ENCODE measurements around the gene USP22. TPM values are rescaled to one million over a fixed set of nuclear protein-coding genes. Genes with fewer than 3 reads are reported as not detected.
A peak's percentile ranks its signal among the peaks of the same experiment; 100 is the strongest.

USP22 gene
- total RNA-seq, 1 experiment from 2014 or later = 224 TPM

DNA sequence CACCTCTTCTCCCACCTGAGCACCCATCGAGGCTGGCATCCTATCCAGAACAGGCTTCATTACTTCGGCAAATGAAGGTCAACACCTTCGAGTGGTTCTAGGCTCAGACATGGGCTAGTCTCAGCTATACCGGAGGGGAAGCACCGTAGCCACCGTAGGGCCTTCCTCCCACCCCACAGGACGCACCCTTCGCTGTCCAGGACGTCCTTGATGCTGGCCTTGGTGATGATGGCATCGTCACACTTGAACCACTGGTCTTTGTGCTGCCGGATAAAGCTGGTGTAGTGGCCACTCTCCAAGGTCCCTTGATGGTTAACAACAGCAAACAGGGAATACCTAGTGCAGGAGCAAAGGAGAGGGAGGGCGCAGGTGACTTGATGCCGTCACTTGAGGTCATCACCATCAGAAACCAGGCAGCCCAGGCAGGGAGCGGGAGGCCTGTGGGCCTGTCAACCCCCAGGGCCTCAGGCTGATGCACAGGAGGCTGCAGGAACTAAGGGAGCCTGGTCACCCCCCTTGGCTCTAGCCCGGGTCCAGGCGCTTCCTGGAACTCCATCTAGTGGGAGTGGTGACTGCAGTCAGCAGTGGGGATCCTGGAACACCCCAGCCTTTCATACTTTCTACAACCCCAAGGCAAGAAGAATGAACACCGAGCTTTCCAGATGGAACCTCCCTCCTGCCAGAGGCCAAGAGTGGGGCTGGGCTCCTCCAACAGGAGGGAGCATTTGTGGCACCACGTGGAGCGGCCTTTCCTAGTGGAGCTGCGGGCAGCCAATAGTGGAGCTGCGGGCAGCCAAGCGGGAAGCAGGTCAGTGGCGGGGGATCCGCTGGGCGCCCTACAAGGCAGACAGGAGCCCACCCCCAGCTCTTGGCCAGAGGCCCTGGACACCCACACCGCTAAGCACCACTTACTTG is 38.5 kb downstream of the USP22 start:
- ATAC-seq (peak; percentile 30; the same call in 1 of the 2 replicates), DNase-seq (ENCODE audit: low read depth, low spot score) (no peak)
- CTCF ChIA-PET = no interaction called here
- no peaks in the 10 kb centered on the region for H3K27me3 ChIP-seq (ENCODE audit: control insufficient read depth, insufficient read depth, low read length)
- no peak overlapping the region for H3K27ac ChIP-seq (ENCODE audit: low read length)
- peaks cover 29% of the 10 kb centered on the region for H3K36me3 ChIP-seq (ENCODE audit: control insufficient read depth, insufficient read depth, low read length)
- TF ChIP-seq TCF7L2 (IDR thresholded peaks at IDR 0.05; ENCODE audit: low read depth, low read length) = no peak
- TF ChIP-seq, protein P1, sequence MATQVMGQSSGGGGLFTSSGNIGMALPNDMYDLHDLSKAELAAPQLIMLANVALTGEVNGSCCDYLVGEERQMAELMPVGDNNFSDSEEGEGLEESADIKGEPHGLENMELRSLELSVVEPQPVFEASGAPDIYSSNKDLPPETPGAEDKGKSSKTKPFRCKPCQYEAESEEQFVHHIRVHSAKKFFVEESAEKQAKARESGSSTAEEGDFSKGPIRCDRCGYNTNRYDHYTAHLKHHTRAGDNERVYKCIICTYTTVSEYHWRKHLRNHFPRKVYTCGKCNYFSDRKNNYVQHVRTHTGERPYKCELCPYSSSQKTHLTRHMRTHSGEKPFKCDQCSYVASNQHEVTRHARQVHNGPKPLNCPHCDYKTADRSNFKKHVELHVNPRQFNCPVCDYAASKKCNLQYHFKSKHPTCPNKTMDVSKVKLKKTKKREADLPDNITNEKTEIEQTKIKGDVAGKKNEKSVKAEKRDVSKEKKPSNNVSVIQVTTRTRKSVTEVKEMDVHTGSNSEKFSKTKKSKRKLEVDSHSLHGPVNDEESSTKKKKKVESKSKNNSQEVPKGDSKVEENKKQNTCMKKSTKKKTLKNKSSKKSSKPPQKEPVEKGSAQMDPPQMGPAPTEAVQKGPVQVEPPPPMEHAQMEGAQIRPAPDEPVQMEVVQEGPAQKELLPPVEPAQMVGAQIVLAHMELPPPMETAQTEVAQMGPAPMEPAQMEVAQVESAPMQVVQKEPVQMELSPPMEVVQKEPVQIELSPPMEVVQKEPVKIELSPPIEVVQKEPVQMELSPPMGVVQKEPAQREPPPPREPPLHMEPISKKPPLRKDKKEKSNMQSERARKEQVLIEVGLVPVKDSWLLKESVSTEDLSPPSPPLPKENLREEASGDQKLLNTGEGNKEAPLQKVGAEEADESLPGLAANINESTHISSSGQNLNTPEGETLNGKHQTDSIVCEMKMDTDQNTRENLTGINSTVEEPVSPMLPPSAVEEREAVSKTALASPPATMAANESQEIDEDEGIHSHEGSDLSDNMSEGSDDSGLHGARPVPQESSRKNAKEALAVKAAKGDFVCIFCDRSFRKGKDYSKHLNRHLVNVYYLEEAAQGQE (IDR thresholded peaks at IDR 0.05; ENCODE audit: insufficient read depth in 1 of 2, low read depth in 2 of 2, low read length in 1 of 2) = no peak
- peak; percentile 1; the same call in 1 of the 2 replicates for TF ChIP-seq POLR2AphosphoS5 (IDR thresholded peaks at IDR 0.05; ENCODE audit: low read depth, low read length)
- TF ChIP-seq, protein P2, sequence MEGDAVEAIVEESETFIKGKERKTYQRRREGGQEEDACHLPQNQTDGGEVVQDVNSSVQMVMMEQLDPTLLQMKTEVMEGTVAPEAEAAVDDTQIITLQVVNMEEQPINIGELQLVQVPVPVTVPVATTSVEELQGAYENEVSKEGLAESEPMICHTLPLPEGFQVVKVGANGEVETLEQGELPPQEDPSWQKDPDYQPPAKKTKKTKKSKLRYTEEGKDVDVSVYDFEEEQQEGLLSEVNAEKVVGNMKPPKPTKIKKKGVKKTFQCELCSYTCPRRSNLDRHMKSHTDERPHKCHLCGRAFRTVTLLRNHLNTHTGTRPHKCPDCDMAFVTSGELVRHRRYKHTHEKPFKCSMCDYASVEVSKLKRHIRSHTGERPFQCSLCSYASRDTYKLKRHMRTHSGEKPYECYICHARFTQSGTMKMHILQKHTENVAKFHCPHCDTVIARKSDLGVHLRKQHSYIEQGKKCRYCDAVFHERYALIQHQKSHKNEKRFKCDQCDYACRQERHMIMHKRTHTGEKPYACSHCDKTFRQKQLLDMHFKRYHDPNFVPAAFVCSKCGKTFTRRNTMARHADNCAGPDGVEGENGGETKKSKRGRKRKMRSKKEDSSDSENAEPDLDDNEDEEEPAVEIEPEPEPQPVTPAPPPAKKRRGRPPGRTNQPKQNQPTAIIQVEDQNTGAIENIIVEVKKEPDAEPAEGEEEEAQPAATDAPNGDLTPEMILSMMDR (IDR thresholded peaks at IDR 0.05) = no peak
- in situ Hi-C loops (cut with HindIII; ENCODE audit: low pct_unique_long_range_greater_than_20kb, low sequenced_read_pairs) = no loop called here
- BruUV-seq (replicated peaks) = no TSS peak
- intact Hi-C loops (cut with micrococcal nuclease; ENCODE audit: unreplicated experiment) = no loop called here
- POLR2A ChIA-PET = no interaction called here
- H3K9me3 ChIP-seq (ENCODE audit: control insufficient read depth, insufficient read depth, low read depth, low read length) = no peaks in the 10 kb centered on the region
- H3K4me1 ChIP-seq (ENCODE audit: control insufficient read depth, insufficient read depth, low read length) = peaks cover 5% of the 10 kb centered on the region; the same call in 1 of the 2 replicates
- no peak overlapping the region for H3K4me3 ChIP-seq (ENCODE audit: low read depth in 2 of 2, low read length in 2 of 2)

DNA sequence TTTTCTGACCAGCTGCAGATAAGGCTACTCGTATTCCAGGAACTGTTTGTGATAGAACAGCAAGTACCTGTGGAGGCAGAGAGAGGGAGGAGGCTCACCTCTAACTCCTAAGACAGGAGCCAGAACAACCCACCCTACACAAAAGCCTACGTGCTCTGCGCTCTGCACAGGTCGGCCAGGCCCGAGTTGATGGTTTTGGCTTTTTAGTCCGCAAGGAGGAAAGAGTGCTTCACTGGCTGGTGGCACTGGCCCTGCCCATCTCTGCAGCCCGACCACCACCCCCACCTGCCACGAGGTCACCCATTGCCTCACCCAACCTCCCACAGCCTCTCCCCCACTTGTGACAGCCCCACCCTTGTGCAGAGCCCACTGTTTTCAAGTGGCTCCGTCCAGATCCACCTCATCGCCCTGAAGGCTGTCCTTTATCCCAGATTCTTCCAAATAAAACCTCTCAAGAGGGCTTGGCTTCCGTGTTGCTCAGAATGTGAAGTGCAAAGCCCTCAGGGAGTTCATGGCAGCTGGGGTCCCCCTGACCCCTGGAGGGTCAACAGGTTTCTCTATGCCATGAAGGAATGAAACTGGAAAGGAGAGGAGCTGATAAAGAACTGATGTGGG is 39.7 kb downstream of the USP22 start:
- no peak for DNase-seq (ENCODE audit: low read depth, low spot score)

More for the DNA sequence above, 39.7 kb downstream of the USP22 start:
- POLR2A ChIA-PET = no interaction called here
- Histone ChIP-seq H3K27ac (ENCODE audit: low read length) (no peak overlapping the region), H3K4me1 (ENCODE audit: control insufficient read depth, insufficient read depth, low read length) (peaks cover 5% of the 10 kb centered on the region; the same call in 1 of the 2 replicates), H3K36me3 (ENCODE audit: control insufficient read depth, insufficient read depth, low read length) (peaks cover 24% of the 10 kb centered on the region), H3K9me3 (ENCODE audit: control insufficient read depth, insufficient read depth, low read depth, low read length) (no peaks in the 10 kb centered on the region), H3K27me3 (ENCODE audit: control insufficient read depth, insufficient read depth, low read length) (no peaks in the 10 kb centered on the region), H3K4me3 (ENCODE audit: low read depth in 2 of 2, low read length in 2 of 2) (no peak overlapping the region)
- TF ChIP-seq, protein P1 (IDR thresholded peaks at IDR 0.05; ENCODE audit: insufficient read depth in 1 of 2, low read depth in 2 of 2, low read length in 1 of 2) = no peak
- TF ChIP-seq, protein P2 (IDR thresholded peaks at IDR 0.05) = no peak
- TF ChIP-seq SIN3A (IDR thresholded peaks at IDR 0.05; ENCODE audit: borderline replicate concordance, insufficient read depth, low read depth, low read length) (no peak), POLR2AphosphoS5 (IDR thresholded peaks at IDR 0.05; ENCODE audit: low read depth, low read length) (no peak), TCF7L2 (IDR thresholded peaks at IDR 0.05; ENCODE audit: low read depth, low read length) (no peak)
- no TSS peak for BruUV-seq (replicated peaks)
- no peak for ATAC-seq
- intact Hi-C loops (cut with micrococcal nuclease; ENCODE audit: unreplicated experiment) = no loop called here
- in situ Hi-C loops (cut with HindIII; ENCODE audit: low pct_unique_long_range_greater_than_20kb, low sequenced_read_pairs) = no loop called here
- CTCF ChIA-PET = no interaction called here
